Osteocyte (in vitro differentiated cells): Measurements from ENCODE around the gene FYB1. TPM values are rescaled to one million over a fixed set of nuclear protein-coding genes. Genes with fewer than 3 reads are reported as not detected.
"Not testable (repeated sequence)": the region's sequence is repeated elsewhere in the genome, so short reads cannot be mapped to it uniquely, and the experiment has no call there.

Experiments used
- DNase-seq: peaks from one replicate; pipeline ENCODE4 v3.0.0; 2021; ENCODE audit warnings: mixed read lengths; ENCODE audit not compliant: unreplicated experiment; ENCODE audit errors: extremely low spot score
- H3K27ac Mint-ChIP-seq: one replicate; pipeline ENCODE4 v1.8.0; 2021; ENCODE audit warnings: mild to moderate bottlenecking, mixed read lengths; ENCODE audit not compliant: unreplicated experiment
- H3K27me3 Mint-ChIP-seq: one replicate; pipeline ENCODE4 v1.8.0; 2021; ENCODE audit warnings: mixed read lengths; ENCODE audit not compliant: unreplicated experiment
- H3K36me3 Mint-ChIP-seq: one replicate; pipeline ENCODE4 v1.8.0; 2021; ENCODE audit warnings: mixed read lengths; ENCODE audit not compliant: unreplicated experiment
- H3K4me1 Mint-ChIP-seq: one replicate; pipeline ENCODE4 v1.8.0; 2021; ENCODE audit warnings: mixed read lengths; ENCODE audit not compliant: unreplicated experiment
- H3K4me3 Mint-ChIP-seq: one replicate; pipeline ENCODE4 v1.8.0; 2021; ENCODE audit warnings: mild to moderate bottlenecking, moderate library complexity, mixed read lengths; ENCODE audit not compliant: unreplicated experiment
- H3K9me3 Mint-ChIP-seq: one replicate; pipeline ENCODE4 v1.8.0; 2021; ENCODE audit warnings: mixed read lengths; ENCODE audit not compliant: unreplicated experiment
- total RNA-seq: library from RNA; stranded (reverse); gene quantifications from 2 replicates; pipeline ENCODE4 v1.2.1, GENCODE V29; 2021
- TF ChIP-seq, protein P1 (sequence below): fragments of 200-600 bp; sonication (generic); IDR thresholded peaks from 2 replicates; pipeline ENCODE4 v1.5.0; 2021; ENCODE audit warnings: antibody characterized with exemption, mild to moderate bottlenecking, moderate library complexity

Gene FYB1
- total RNA-seq, 1 donor from 2014 or later: not detected

DNA sequence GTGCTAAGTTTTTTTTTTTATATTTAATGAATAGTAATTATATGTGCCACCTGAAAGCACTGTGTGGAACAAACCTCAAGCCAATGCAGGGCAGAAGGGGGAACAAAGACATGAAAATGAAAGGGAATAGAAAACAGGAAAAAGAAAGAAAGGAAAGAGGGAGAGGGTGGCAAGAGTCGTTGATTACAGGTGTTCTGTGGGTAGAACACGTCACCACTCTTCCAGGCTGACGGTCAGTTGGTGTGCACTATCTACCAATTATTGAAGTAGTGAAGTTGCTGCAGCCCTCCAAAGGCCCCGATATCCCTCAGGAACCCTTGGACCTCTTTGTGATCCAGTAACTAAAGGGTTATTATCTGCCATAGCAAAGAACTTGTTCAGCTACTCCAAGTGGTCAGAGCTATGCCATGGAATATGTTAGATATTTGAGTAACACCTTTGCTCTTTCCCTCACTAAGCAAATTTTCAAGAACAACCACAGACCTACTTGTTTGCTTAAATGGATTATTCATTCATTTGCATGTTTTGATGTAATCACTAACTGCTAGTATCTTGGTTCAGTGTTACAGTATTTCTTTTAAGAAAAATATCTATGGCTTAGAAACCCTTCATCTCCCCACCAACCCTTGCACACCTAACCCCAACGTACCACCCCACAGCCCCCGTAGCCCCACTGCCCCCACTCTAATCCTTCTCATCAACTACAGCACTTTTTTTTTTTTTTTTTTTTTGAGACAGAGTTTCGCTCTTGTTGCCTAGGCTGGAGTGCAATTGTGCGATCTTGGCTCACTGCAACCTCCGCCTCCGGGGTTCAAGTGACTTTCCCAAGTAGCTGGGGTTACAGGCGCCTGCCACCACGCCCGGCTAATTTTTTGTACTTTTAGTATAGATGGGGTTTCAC is 31.3 kb downstream of the FYB1 start:
- no peaks in the 10 kb centered on the region for H3K36me3 Mint-ChIP-seq
- H3K4me1 Mint-ChIP-seq: no peaks in the 10 kb centered on the region
- DNase-seq: no peak
- no peaks in the 10 kb centered on the region for H3K9me3 Mint-ChIP-seq
- H3K27me3 Mint-ChIP-seq: peaks cover 21% of the 10 kb centered on the region
- H3K4me3 Mint-ChIP-seq: no peak overlapping the region
- H3K27ac Mint-ChIP-seq: no peak overlapping the region
- TF ChIP-seq, protein P1, sequence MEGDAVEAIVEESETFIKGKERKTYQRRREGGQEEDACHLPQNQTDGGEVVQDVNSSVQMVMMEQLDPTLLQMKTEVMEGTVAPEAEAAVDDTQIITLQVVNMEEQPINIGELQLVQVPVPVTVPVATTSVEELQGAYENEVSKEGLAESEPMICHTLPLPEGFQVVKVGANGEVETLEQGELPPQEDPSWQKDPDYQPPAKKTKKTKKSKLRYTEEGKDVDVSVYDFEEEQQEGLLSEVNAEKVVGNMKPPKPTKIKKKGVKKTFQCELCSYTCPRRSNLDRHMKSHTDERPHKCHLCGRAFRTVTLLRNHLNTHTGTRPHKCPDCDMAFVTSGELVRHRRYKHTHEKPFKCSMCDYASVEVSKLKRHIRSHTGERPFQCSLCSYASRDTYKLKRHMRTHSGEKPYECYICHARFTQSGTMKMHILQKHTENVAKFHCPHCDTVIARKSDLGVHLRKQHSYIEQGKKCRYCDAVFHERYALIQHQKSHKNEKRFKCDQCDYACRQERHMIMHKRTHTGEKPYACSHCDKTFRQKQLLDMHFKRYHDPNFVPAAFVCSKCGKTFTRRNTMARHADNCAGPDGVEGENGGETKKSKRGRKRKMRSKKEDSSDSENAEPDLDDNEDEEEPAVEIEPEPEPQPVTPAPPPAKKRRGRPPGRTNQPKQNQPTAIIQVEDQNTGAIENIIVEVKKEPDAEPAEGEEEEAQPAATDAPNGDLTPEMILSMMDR: no peak

DNA sequence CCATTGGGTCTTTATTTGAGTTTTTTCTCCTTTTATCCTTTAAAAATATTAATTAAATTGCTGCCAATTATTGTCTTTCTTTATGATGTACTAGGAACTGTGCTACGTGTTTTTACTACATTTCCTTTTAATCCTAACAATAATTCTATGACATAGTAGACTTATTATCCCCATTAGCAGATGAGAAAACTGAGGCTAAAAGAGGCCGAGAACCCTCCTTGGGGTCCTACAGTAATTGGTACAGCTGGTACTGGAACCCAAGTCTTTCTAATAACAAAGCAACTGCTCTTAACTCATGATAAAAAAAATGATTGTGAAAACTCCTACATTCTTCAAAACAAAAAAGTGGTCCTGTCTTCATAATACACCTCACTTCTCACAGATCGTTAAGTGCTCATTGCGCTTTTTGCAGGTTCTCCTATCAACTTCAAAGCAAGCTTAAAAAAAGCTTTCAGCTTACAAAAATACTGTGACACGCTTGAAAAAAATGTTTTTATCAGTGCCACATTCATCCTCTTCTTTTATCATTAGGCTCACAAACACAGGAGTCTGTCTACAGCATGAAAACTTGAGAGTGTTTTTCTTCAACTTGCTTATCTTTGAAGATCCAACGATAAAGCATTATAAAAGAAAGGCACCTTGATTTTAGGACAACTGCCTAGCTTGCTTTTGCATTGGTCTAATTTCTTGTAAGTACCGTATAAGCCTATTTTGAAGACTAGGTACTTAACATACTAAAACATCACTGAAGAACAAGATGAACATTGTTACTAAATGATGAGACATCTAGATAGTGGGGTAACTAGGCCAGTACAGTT is 32.4 kb downstream of the FYB1 start:
- no peaks in the 10 kb centered on the region for H3K4me1 Mint-ChIP-seq
- no peaks in the 10 kb centered on the region for H3K9me3 Mint-ChIP-seq
- H3K4me3 Mint-ChIP-seq: no peak overlapping the region
- TF ChIP-seq, protein P1: no peak
- no peak for DNase-seq
- no peaks in the 10 kb centered on the region for H3K36me3 Mint-ChIP-seq
- H3K27me3 Mint-ChIP-seq: peaks cover 21% of the 10 kb centered on the region
- no peak overlapping the region for H3K27ac Mint-ChIP-seq

DNA sequence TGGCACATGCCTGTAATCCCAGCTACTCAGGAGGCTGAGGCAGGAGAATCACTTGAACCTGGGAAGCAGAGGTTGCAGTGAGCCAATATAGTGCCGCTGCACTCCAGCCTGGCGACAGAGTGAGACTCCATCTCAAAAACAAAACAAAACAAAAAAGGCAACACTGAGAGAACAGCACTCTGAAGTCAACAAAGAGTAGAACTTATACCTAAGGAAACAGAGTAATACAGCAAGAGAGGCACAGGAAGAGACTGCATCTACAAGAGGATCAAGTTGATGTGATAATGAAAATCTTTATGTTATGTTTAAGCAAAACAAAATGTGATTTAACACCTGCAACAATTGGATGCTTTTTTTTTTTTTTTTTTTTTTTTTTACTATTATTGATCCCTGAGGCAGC is 33.1 kb downstream of the FYB1 start:
- Mint-ChIP-seq H3K27ac (no peak overlapping the region), H3K4me3 (no peak overlapping the region), H3K4me1 (no peaks in the 10 kb centered on the region)

DNA sequence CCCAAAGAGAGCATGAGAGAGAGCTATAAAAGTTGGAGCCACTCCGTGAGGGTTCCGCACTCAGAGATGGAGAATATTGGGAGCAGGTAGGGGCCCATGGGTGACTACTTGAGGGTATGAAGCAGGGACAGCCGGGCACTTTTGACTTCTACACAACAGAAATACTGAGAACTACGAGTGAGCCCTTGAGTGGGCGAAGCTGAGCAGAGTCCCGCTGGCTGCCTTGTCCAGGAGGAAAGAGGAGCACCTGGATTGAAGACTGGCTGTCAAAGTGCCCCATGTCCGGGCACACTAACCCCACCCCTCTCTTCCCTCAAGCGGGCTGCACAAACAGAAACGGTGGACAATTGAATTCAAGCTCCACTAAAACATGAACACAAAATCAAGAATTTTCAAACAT is 33.6 kb downstream of the FYB1 start:
- TF ChIP-seq, protein P1: no peak
- Mint-ChIP-seq H3K4me1 (no peaks in the 10 kb centered on the region), H3K27ac (no peak overlapping the region), H3K9me3 (no peaks in the 10 kb centered on the region), H3K27me3 (peaks cover 13% of the 10 kb centered on the region), H3K36me3 (no peaks in the 10 kb centered on the region), H3K4me3 (no peak overlapping the region)
- no peak for DNase-seq

More for the DNA sequence above, 33.1 kb downstream of the FYB1 start:
- Mint-ChIP-seq H3K9me3 (no peaks in the 10 kb centered on the region), H3K36me3 (no peaks in the 10 kb centered on the region), H3K27me3 (peaks cover 16% of the 10 kb centered on the region)
- TF ChIP-seq, protein P1: no peak
- DNase-seq: no peak

DNA sequence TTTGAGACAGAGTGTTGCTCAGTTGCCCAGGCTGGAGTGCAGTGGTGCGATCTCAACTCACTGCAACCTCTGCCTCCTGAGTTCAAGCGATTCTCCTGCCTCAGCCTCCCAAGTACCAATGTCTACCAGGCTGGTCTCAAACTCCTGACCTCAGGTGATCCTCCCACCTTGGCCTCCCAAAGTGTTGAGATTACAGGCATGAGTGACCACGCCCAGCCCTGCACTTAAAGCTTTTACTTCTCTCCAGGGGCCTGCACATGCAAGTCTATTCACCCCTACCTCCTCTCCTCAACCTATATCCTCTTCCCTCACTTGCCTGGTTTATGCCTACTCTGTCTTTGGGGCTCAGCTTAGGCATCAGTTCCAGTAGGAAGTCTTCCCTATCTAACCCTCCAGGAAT is 39.8 kb downstream of the FYB1 start:
- H3K27ac Mint-ChIP-seq, H3K27me3 Mint-ChIP-seq, DNase-seq, H3K4me3 Mint-ChIP-seq, H3K4me1 Mint-ChIP-seq, H3K36me3 Mint-ChIP-seq, H3K9me3 Mint-ChIP-seq: not testable (repeated sequence)
